MM.1S (cell line): ENCODE measurements around the gene KRIT1.

ENCODE experiments used
- CTCF ChIP-seq: fragments of 300-600 bp; sonication (generic); IDR thresholded peaks from 2 replicates; pipeline ENCODE4 v1.5.1; 2016; ENCODE audit warnings: antibody characterized with exemption, low read length, mixed read lengths
- EZH2 ChIP-seq: fragments of 300-600 bp; sonication (generic); optimal IDR thresholded peaks from 2 replicates; pipeline ENCODE3; 2017; ENCODE audit warnings: low read depth, mild to moderate bottlenecking, antibody characterized with exemption, low read length, mixed read lengths
- EZH2phosphoT487 ChIP-seq: fragments of 300-600 bp; sonication (generic); IDR thresholded peaks from 2 replicates; pipeline ENCODE4 v1.6.1; 2018; ENCODE audit warnings: antibody characterized with exemption, low read length

- TF ChIP-seq CTCF (peak; percentile 94), EZH2 (no peak), EZH2phosphoT487 (no peak)
These were observed 66.5 kb downstream of the KRIT1 start, which contains the start of gene LRRD1 for GRCh38 chr7:92178928-92179924.
